HepG2 (cell line): ENCODE results near the gene ZFX. TPM values are rescaled to one million over a fixed set of nuclear protein-coding genes. Genes with fewer than 3 reads are reported as not detected.

Experiments
- ATF1 ChIP-seq: IDR thresholded peaks from 2 replicates; pipeline ENCODE4 v1.6.1; 2016; ENCODE audit warnings: mild to moderate bottlenecking, control low read depth
- BCL6 ChIP-seq: IDR thresholded peaks from 2 replicates; pipeline ENCODE4 v1.6.1; 2016; ENCODE audit warnings: missing genetic modification reagents, missing compliant biosample characterization
- DR1 ChIP-seq: sonication (generic); formaldehyde crosslinking; IDR thresholded peaks from 2 replicates; pipeline ENCODE4 v1.8.0; 2021; ENCODE audit warnings: mild to moderate bottlenecking, missing genetic modification reagents, inconsistent platforms
- ERF ChIP-seq: IDR thresholded peaks from 2 replicates; pipeline ENCODE4 v1.6.1; 2018; ENCODE audit warnings: missing biosample characterization, missing genetic modification reagents
- KMT2B ChIP-seq: IDR thresholded peaks from 2 replicates; pipeline ENCODE4 v1.6.1; 2016; ENCODE audit warnings: missing genetic modification reagents, missing compliant biosample characterization
- RAD21 ChIP-seq: fragments of 450-650 bp; formaldehyde crosslinking; IDR thresholded peaks from 2 replicates; pipeline ENCODE4 v1.5.0; 2020; ENCODE audit warnings: mild to moderate bottlenecking
- ZFX ChIP-seq: sonication (generic); formaldehyde crosslinking; IDR thresholded peaks from 2 replicates; pipeline ENCODE4 v1.4.0; 2020; ENCODE audit warnings: mild to moderate bottlenecking, low read depth, missing genetic modification reagents, moderate library complexity
- ZNF207 ChIP-seq: fragments of 450-650 bp; IDR thresholded peaks from 2 replicates; pipeline ENCODE4 v1.6.1; 2016; ENCODE audit warnings: antibody characterized with exemption, borderline replicate concordance
- ZNF281 ChIP-seq: sonication (generic); formaldehyde crosslinking; IDR thresholded peaks from 2 replicates; pipeline ENCODE4 v1.4.0; 2020; ENCODE audit warnings: missing genetic modification reagents, borderline replicate concordance
- ZNF407 ChIP-seq: sonication (generic); formaldehyde crosslinking; IDR thresholded peaks from one replicate; pipeline ENCODE4 v1.5.1; 2020; ENCODE audit warnings: mild to moderate bottlenecking, missing genetic modification reagents; ENCODE audit errors: not compliant biosample characterization
- polyA plus RNA-seq, 8 experiments: library from polyadenylated mRNA; depleted of rRNA in 3 of 8; stranded (reverse) in 7 of 8; unstranded in 1 of 8; fragments of >200 nt; fragmentation: Illumina TruSeq in 4 of 8; extraction: Trizol in 4 of 8; gene quantifications; 2 replicates each; pipeline versions ENCODE4 v1.2.1 to v1.2.3, GENCODE V29; 2011 to 2016; ENCODE audit warnings: low read depth in 4 of 8, missing spikeins in 1 of 8, mixed read lengths in 1 of 8; ENCODE audit not compliant: insufficient read depth in 1 of 8
- total RNA-seq, 5 experiments: library from RNA; depleted of rRNA; stranded (reverse); fragments of >200 nt; fragmentation: Illumina TruSeq; extraction: Trizol; gene quantifications; 2 replicates each; pipeline ENCODE4 v1.2.3, GENCODE V29; 2016; ENCODE audit warnings: low read depth in 1 of 5

Gene ZFX
- total and polyA plus RNA-seq, 2 of the 13 experiments (the other 11 are each of a cell fraction or from before 2014, with no cell fraction given): 13.8 to 37.3 TPM

DNA sequence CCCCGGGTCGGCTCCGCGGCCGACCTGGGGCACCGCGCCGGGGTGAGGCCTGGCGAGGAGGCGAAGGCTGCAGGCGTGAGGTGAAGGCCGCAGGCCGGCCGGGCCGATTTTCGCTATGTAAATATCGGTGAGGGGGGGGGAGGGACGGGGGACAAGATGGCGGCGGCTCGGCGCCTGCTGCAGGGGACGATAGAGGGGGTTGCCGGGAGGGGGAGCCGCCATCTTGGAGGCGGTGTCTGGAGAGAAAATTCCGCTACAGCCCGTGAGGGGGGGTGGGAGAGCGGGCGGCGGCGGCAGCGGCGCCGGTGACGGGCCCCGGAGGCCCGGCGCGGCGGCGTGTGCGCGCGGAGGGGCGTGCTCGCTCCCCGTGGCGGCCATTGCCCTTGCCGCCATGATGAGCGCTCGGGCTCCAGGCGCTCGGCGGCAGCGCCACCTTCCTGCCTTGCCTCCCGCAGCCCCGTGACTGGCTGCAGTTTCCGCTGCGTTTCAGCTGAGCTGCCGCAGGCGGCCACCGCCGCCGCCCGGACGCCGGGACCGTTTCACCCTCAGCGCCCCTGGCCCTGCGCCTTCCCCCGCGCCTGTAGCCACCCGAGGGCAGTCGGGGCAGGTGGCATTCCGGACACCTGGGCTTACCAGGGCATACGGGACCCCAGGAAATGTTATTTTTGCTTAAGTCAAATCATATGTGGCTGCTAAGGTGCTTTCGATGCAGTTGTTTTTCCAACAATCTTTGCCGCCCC lies 692 bp downstream of the ZFX start (continued):
- no peak for TF ChIP-seq ZNF281 (CRISPR knock-in tag)
- TF ChIP-seq ZNF407: no peak
- TF ChIP-seq BCL6 (CRISPR knock-in tag): no peak
- TF ChIP-seq RAD21 (CRISPR knock-in tag): peak; percentile 71
- peak; percentile 68; the same call in 1 of the 2 replicates for TF ChIP-seq ERF (CRISPR knock-in tag)
- TF ChIP-seq KMT2B: peak; percentile 44; the same call in 1 of the 2 replicates
- no peak for TF ChIP-seq ZNF207
- TF ChIP-seq ZFX: peak; percentile 53
- no peak for TF ChIP-seq ATF1 (CRISPR knock-in tag)
- TF ChIP-seq DR1 (CRISPR knock-in tag): 0 out of 2 replicates have a peak, but pooled peaks have one; percentile 21
